PC-3 (cell line): ENCODE measurements around the gene SHCBP1L. TPM values are rescaled to one million over a fixed set of nuclear protein-coding genes. Genes with fewer than 3 reads are reported as not detected.

Experiments used
- ATAC-seq: fragments of 200-7000 bp; cut with Tn5 transposase; 2 replicates; pipeline ENCODE4 v1.9.1; 2020; ENCODE audit warnings: mild to moderate bottlenecking, moderate library complexity
- BruUV-seq: library from RNA; stranded (reverse); fragments of 400-500 nt; replicated peaks from 2 replicates; lab custom pipeline; 2021; lab: Mats Ljungman, UMichigan
- CTCF ChIA-PET: fragments of 300-600 bp; sonication (Branson Sonifier 250); formaldehyde crosslinking; loops from one replicate; lab custom pipeline; 2022; ENCODE audit warnings: antibody characterized with exemption; lab: Charles Lee
- POLR2A ChIA-PET: fragments of 300-600 bp; sonication (Branson Sonifier 250); formaldehyde crosslinking; loops from one replicate; lab custom pipeline; 2022; ENCODE audit warnings: antibody characterized with exemption; ENCODE audit not compliant: unreplicated experiment; lab: Charles Lee
- DNase-seq: peaks from one replicate; pipeline ENCODE4 v3.0.0-alpha.2; 2015
- H2AFZ ChIP-seq: fragments of 300-600 bp; sonication (generic); 2 replicates; pipeline ENCODE4 v1.6.0; 2016; ENCODE audit warnings: antibody characterized with exemption, low read length
- H3F3A ChIP-seq: fragments of 300-600 bp; sonication (generic); one replicate; pipeline ENCODE4 v1.6.0; 2017; ENCODE audit warnings: antibody characterized with exemption, low read length, control low read depth, mild to moderate bottlenecking; ENCODE audit not compliant: unreplicated experiment
- H3K27ac ChIP-seq: fragments of 300-600 bp; sonication (generic); 2 replicates; pipeline ENCODE4 v1.5.1; 2016; ENCODE audit warnings: mild to moderate bottlenecking, low read length
- H3K27me3 ChIP-seq: fragments of 300-600 bp; sonication (generic); 2 replicates; pipeline ENCODE4 v1.6.1; 2016; ENCODE audit warnings: low read length, mixed read lengths
- H3K36me3 ChIP-seq: fragments of 300-600 bp; sonication (generic); 2 replicates; pipeline ENCODE4 v1.6.1; 2016; ENCODE audit warnings: low read depth, mixed run types, low read length, mixed read lengths
- H3K4me1 ChIP-seq: fragments of 300-600 bp; sonication (generic); 2 replicates; pipeline ENCODE4 v1.5.1; 2016; ENCODE audit warnings: low read length; ENCODE audit not compliant: insufficient read depth
- H3K4me2 ChIP-seq: fragments of 300-600 bp; sonication (generic); 2 replicates; pipeline ENCODE4 v1.6.0; 2016; ENCODE audit warnings: low read length
- H3K4me3 ChIP-seq: fragments of 300-600 bp; sonication (generic); 2 replicates; pipeline ENCODE4 v1.5.1; 2016; ENCODE audit warnings: mild to moderate bottlenecking, low read length, mixed read lengths
- H3K79me2 ChIP-seq: fragments of 300-600 bp; sonication (generic); 2 replicates; pipeline ENCODE4 v1.6.1; 2017; ENCODE audit warnings: low read length, mixed read lengths
- H3K9ac ChIP-seq: fragments of 300-600 bp; sonication (generic); 2 replicates; pipeline ENCODE4 v1.6.0; 2016; ENCODE audit warnings: mild to moderate bottlenecking, low read length
- H3K9me2 ChIP-seq: fragments of 300-600 bp; sonication (generic); replicated peaks from 2 replicates; pipeline ENCODE4 v1.6.1; 2016; ENCODE audit warnings: mixed run types, low read length, mixed read lengths
- H3K9me3 ChIP-seq: fragments of 300-600 bp; sonication (generic); 2 replicates; pipeline ENCODE4 v1.6.1; 2016; ENCODE audit warnings: low read length, mixed read lengths
- H4K20me1 ChIP-seq: fragments of 300-600 bp; sonication (generic); 2 replicates; pipeline ENCODE4 v1.6.1; 2016; ENCODE audit warnings: low read length, mixed read lengths
- EZH2 ChIP-seq: fragments of 300-600 bp; sonication (generic); IDR thresholded peaks from one replicate; pipeline ENCODE4 v1.6.1; 2017; ENCODE audit warnings: antibody characterized with exemption, mild to moderate bottlenecking, low read length; ENCODE audit not compliant: unreplicated experiment
- EZH2phosphoT487 ChIP-seq: fragments of 300-600 bp; sonication (generic); IDR thresholded peaks from 2 replicates; pipeline ENCODE4 v1.6.1; 2018; ENCODE audit warnings: mild to moderate bottlenecking, antibody characterized with exemption, low read length, borderline replicate concordance
- intact Hi-C: fragments of 100-400 bp; cut with micrococcal nuclease; formaldehyde crosslinking; loops from 2 replicates; pipeline ENCODE4 v1.9.0; 2023
- total RNA-seq: library from RNA; depleted of rRNA; stranded (reverse); fragments of >200 nt; gene quantifications from 2 replicates; pipeline ENCODE4 v1.2.3, GENCODE V29; 2014
- TF ChIP-seq, protein P1 (sequence below): fragments of 300-600 bp; sonication (generic); conservative IDR thresholded peaks from 2 replicates; pipeline ENCODE4 v1.5.1; 2017; ENCODE audit warnings: antibody characterized with exemption, low read depth, mild to moderate bottlenecking, low read length

The SHCBP1L gene
- total RNA-seq, 1 experiment from 2014 or later: not detected

DNA sequence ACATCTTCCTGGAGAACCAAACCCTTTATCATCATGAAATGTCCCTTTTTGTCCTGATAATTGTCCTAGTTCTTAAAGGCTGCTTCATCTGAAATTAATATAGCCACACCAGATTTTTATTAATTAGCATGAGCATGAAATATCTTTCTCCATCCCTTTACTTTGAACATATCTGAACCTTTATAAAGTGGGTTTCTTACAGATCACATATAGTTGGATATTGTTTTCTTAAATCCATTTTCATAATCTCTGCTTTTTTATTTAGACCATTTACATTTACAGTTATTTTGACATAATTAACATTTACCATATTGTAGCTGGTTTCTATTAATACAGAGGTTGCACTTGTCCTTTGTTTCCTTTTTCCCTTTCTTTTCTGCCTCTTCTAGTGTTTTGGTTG, 17.2 kb downstream of the SHCBP1L start:
- ATAC-seq: no peak
- H2AFZ ChIP-seq: no peak overlapping the region
- POLR2A ChIA-PET: no interaction called here
- BruUV-seq: no TSS peak
- no peak for DNase-seq
- no peaks in the 10 kb centered on the region for H3K9me3 ChIP-seq
- H3K79me2 ChIP-seq: no peaks in the 10 kb centered on the region
- H3K9me2 ChIP-seq: no peaks in the 10 kb centered on the region
- H3K27ac ChIP-seq: no peak overlapping the region
- H3K4me1 ChIP-seq: no peaks in the 10 kb centered on the region
- CTCF ChIA-PET: no interaction called here
- H3K27me3 ChIP-seq: no peaks in the 10 kb centered on the region
- no peaks in the 10 kb centered on the region for H4K20me1 ChIP-seq
- no peaks in the 10 kb centered on the region for H3K36me3 ChIP-seq
- H3K4me3 ChIP-seq: no peak overlapping the region
- H3K9ac ChIP-seq: no peak overlapping the region
- intact Hi-C loops: no loop called here
- TF ChIP-seq EZH2phosphoT487 (no peak), EZH2 (no peak)
- TF ChIP-seq, protein P1, sequence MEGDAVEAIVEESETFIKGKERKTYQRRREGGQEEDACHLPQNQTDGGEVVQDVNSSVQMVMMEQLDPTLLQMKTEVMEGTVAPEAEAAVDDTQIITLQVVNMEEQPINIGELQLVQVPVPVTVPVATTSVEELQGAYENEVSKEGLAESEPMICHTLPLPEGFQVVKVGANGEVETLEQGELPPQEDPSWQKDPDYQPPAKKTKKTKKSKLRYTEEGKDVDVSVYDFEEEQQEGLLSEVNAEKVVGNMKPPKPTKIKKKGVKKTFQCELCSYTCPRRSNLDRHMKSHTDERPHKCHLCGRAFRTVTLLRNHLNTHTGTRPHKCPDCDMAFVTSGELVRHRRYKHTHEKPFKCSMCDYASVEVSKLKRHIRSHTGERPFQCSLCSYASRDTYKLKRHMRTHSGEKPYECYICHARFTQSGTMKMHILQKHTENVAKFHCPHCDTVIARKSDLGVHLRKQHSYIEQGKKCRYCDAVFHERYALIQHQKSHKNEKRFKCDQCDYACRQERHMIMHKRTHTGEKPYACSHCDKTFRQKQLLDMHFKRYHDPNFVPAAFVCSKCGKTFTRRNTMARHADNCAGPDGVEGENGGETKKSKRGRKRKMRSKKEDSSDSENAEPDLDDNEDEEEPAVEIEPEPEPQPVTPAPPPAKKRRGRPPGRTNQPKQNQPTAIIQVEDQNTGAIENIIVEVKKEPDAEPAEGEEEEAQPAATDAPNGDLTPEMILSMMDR: no peak
- no peak overlapping the region for H3K4me2 ChIP-seq
- H3F3A ChIP-seq: no peaks in the 10 kb centered on the region

GRCh38 chr1:182930985-182931384, 22.0 kb downstream of the SHCBP1L start:
- H3K9me3 ChIP-seq: no peaks in the 10 kb centered on the region
- H3K4me2 ChIP-seq: no peak overlapping the region
- H3K9ac ChIP-seq: no peak overlapping the region
- no peaks in the 10 kb centered on the region for H3K36me3 ChIP-seq
- POLR2A ChIA-PET: no interaction called here
- no peaks in the 10 kb centered on the region for H3K4me1 ChIP-seq
- no peaks in the 10 kb centered on the region for H3F3A ChIP-seq
- CTCF ChIA-PET: no interaction called here
- no peak overlapping the region for H3K27ac ChIP-seq
- no peaks in the 10 kb centered on the region for H4K20me1 ChIP-seq
- intact Hi-C loops: no loop called here
- DNase-seq (no peak), ATAC-seq (no peak)
- no TSS peak for BruUV-seq
- no peaks in the 10 kb centered on the region for H3K79me2 ChIP-seq
- no peak overlapping the region for H2AFZ ChIP-seq
- no peak overlapping the region for H3K4me3 ChIP-seq
- H3K27me3 ChIP-seq: no peaks in the 10 kb centered on the region
- TF ChIP-seq EZH2 (no peak), EZH2phosphoT487 (no peak)
- TF ChIP-seq, protein P1: no peak
- H3K9me2 ChIP-seq: no peaks in the 10 kb centered on the region

DNA sequence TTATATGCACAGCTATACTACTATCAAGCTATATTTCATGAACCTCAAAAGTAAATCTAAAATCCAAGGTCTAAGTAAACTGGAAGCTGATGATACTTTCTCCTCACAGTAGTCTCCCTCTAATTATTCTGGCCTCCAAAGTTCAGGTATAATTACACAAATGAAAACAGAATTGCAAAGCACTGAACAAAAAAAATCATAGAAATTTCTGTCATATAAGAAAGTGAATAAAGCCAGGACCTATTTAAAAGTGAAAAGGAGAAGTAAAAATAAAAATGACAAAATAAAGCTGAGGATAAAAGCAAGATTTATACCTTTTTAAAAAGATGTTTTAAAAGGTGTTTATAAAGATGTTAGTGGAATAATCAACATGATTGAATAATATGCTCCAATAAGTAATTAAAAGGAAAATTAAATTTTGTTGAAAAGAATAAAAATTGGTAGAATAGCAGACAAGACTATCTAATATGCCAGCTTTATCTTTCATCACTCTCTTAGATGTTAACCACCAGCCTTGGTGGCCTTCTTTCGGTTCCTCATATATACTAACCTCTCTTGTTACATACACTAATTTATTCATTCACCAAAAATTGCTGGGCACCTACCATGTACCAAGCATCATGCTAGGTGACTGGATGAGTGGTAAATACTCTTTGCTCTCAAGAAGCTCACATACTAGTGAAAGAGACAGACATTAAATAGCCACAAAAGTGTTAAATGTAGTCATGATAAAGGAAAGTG, 25.1 kb downstream of the SHCBP1L start:
- Histone ChIP-seq H4K20me1 (no peaks in the 10 kb centered on the region), H3K4me3 (no peak overlapping the region), H3F3A (no peaks in the 10 kb centered on the region), H2AFZ (no peak overlapping the region), H3K9me3 (no peaks in the 10 kb centered on the region), H3K4me1 (no peaks in the 10 kb centered on the region), H3K4me2 (no peak overlapping the region), H3K9ac (no peak overlapping the region), H3K9me2 (no peaks in the 10 kb centered on the region), H3K36me3 (no peaks in the 10 kb centered on the region), H3K79me2 (no peaks in the 10 kb centered on the region), H3K27ac (no peak overlapping the region), H3K27me3 (no peaks in the 10 kb centered on the region)
- ATAC-seq (no peak), DNase-seq (no peak)
- TF ChIP-seq EZH2phosphoT487 (no peak), EZH2 (no peak)
- TF ChIP-seq, protein P1: no peak
- no TSS peak for BruUV-seq
- ChIA-PET CTCF (no interaction called here), POLR2A (no interaction called here)
- intact Hi-C loops: no loop called here
